WTC11 (cell line): ENCODE measurements around the gene MAGI2. TPM values are rescaled to one million over a fixed set of nuclear protein-coding genes. Genes with fewer than 3 reads are reported as not detected.

Experiments used
- ATAC-seq: fragments of 200-7000 bp; cut with Tn5 transposase; 2 replicates; pipeline ENCODE4 v1.10.0; 2021; ENCODE audit warnings: mild to moderate bottlenecking, moderate library complexity
- CTCF ChIA-PET: fragments of 300-600 bp; sonication (Branson Sonifier 250); formaldehyde crosslinking; loops from one replicate; lab custom pipeline; 2021; ENCODE audit warnings: antibody characterized with exemption; lab: Charles Lee
- POLR2A ChIA-PET: fragments of 350-600 bp; sonication (Branson Sonifier 250); formaldehyde crosslinking; loops from one replicate; lab custom pipeline; 2021; ENCODE audit warnings: antibody characterized with exemption; lab: Charles Lee
- DNase-seq: peaks from one replicate; pipeline ENCODE4 v3.0.0; 2021; ENCODE audit warnings: low spot score
- H3K27ac Mint-ChIP-seq: 2 replicates; pipeline ENCODE4 v1.8.0; 2021; ENCODE audit warnings: mixed read lengths
- H3K27me3 Mint-ChIP-seq: 2 replicates; pipeline ENCODE4 v1.8.0; 2021; ENCODE audit warnings: low read depth, mild to moderate bottlenecking, moderate library complexity, mixed read lengths
- H3K36me3 Mint-ChIP-seq: 2 replicates; pipeline ENCODE4 v1.8.0; 2021; ENCODE audit warnings: mixed read lengths
- H3K4me1 Mint-ChIP-seq: 2 replicates; pipeline ENCODE4 v1.8.0; 2022; ENCODE audit warnings: mixed read lengths
- H3K4me3 Mint-ChIP-seq: 2 replicates; pipeline ENCODE4 v1.8.0; 2021; ENCODE audit warnings: mild to moderate bottlenecking, moderate library complexity, mixed read lengths
- H3K9me3 Mint-ChIP-seq: 2 replicates; pipeline ENCODE4 v1.8.0; 2021; ENCODE audit warnings: mixed read lengths
- ATF1 ChIP-seq: sonication (generic); formaldehyde crosslinking; IDR thresholded peaks from 2 replicates; pipeline ENCODE4 v1.8.1; 2023; ENCODE audit warnings: mild to moderate bottlenecking, moderate library complexity, missing genetic modification reagents
- ELF4 ChIP-seq: sonication (generic); formaldehyde crosslinking; IDR thresholded peaks from 2 replicates; pipeline ENCODE4 v1.8.1; 2022; ENCODE audit warnings: low read depth, mild to moderate bottlenecking, moderate library complexity, missing genetic modification reagents
- ETV6 ChIP-seq: sonication (generic); formaldehyde crosslinking; IDR thresholded peaks from 2 replicates; pipeline ENCODE4 v1.8.1; 2022; ENCODE audit warnings: mild to moderate bottlenecking, missing genetic modification reagents
- GABPB1 ChIP-seq: sonication (generic); formaldehyde crosslinking; IDR thresholded peaks from 2 replicates; pipeline ENCODE4 v1.8.1; 2023; ENCODE audit warnings: mild to moderate bottlenecking, missing genetic modification reagents
- HMGA2 ChIP-seq: fragments of 250-450 bp; sonication (Bioruptor Pico); IDR thresholded peaks from 2 replicates; pipeline ENCODE4 v1.4.0; 2021; ENCODE audit warnings: mild to moderate bottlenecking, moderate library complexity
- NFATC4 ChIP-seq: fragments of 250-450 bp; sonication (Bioruptor Pico); IDR thresholded peaks from 2 replicates; pipeline ENCODE4 v1.9.0; 2021; ENCODE audit warnings: mild to moderate bottlenecking
- NFE2L1 ChIP-seq: sonication (generic); formaldehyde crosslinking; IDR thresholded peaks from 2 replicates; pipeline ENCODE4 v1.8.1; 2023; ENCODE audit warnings: missing genetic modification reagents
- NR1H2 ChIP-seq: sonication (generic); formaldehyde crosslinking; IDR thresholded peaks from 2 replicates; pipeline ENCODE4 v1.9.0; 2021; ENCODE audit warnings: mild to moderate bottlenecking, moderate library complexity, missing genetic modification reagents
- NR2C2 ChIP-seq: sonication (generic); formaldehyde crosslinking; IDR thresholded peaks from 2 replicates; pipeline ENCODE4 v1.8.0; 2022; ENCODE audit warnings: mild to moderate bottlenecking, missing genetic modification reagents
- STAT6 ChIP-seq: sonication (generic); formaldehyde crosslinking; conservative IDR thresholded peaks from 2 replicates; pipeline ENCODE4 v1.8.1; 2023; ENCODE audit warnings: mild to moderate bottlenecking, low read depth, missing genetic modification reagents, moderate library complexity
- ZMAT4 ChIP-seq: fragments of 250-450 bp; sonication (Bioruptor Pico); IDR thresholded peaks from 2 replicates; pipeline ENCODE4 v1.9.0; 2021; ENCODE audit warnings: mild to moderate bottlenecking
- total RNA-seq: library from RNA; stranded (reverse); gene quantifications from 3 replicates; pipeline ENCODE4 v1.2.3, GENCODE V29; 2021
- TF ChIP-seq, protein P1 (sequence below): sonication (generic); formaldehyde crosslinking; IDR thresholded peaks from 2 replicates; pipeline ENCODE4 v1.8.0; 2022; ENCODE audit warnings: mild to moderate bottlenecking, missing genetic modification reagents
- TF ChIP-seq, protein P2 (sequence below): sonication (generic); formaldehyde crosslinking; IDR thresholded peaks from 2 replicates; pipeline ENCODE4 v1.8.1; 2022; ENCODE audit warnings: low read depth, mild to moderate bottlenecking, moderate library complexity, missing genetic modification reagents, borderline replicate concordance
- TF ChIP-seq, protein P3 (sequence below): sonication (generic); formaldehyde crosslinking; IDR thresholded peaks from 2 replicates; pipeline ENCODE4 v1.8.0; 2022; ENCODE audit warnings: mild to moderate bottlenecking, missing genetic modification reagents
- TF ChIP-seq, protein P4 (sequence below): sonication (generic); formaldehyde crosslinking; IDR thresholded peaks from 2 replicates; pipeline ENCODE4 v1.8.0; 2022; ENCODE audit warnings: mild to moderate bottlenecking, missing genetic modification reagents

Gene MAGI2
- total RNA-seq, 1 experiment from 2014 or later: 26.6 TPM

DNA sequence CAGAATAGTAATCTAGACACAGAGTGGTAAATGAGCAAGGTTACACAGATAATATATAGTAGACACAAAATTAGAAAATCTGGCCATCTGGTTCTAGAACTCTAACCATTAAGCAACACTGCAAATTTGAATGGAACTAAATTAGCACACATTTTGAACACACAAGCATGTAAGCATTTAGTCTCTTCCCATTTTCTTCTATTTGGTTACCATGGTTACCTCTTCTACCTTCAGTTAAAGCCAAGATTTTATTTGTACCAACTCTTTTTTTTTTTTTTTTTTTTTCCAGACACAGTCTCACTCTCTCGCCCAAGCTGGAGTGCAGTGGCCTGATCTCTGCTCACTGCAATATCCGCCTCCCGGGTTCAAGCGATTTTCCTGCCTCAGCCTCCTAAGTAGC lies 790.5 kb downstream of the MAGI2 start:
- ATAC-seq (no peak), DNase-seq (no peak)
- POLR2A ChIA-PET: no interaction called here
- TF ChIP-seq NR1H2: no peak
- no peak overlapping the region for H3K27ac Mint-ChIP-seq
- peaks cover 8% of the 10 kb centered on the region for H3K4me1 Mint-ChIP-seq
- no peaks in the 10 kb centered on the region for H3K27me3 Mint-ChIP-seq
- H3K4me3 Mint-ChIP-seq: no peak overlapping the region
- CTCF ChIA-PET: no interaction called here
- H3K36me3 Mint-ChIP-seq: peaks cover 4% of the 10 kb centered on the region
- H3K9me3 Mint-ChIP-seq: no peaks in the 10 kb centered on the region

DNA sequence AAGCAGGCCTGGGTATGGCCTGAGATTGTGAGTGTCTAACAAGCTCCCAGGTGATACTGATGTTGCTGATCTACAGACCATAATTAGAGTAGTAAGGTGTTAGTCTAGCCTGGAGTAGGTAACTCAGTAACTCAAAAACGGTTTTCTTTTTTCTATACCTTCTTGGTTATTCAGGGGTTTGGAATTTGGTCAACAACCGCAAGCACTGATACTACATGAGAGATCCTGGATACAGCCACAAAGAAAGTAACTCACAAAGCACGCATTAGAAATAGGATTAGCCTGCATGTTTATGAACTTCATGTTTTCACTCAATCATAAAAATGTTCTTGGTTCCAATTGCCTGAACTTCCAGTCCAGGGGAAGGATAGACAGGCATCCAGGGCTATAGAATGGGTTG lies 803.5 kb downstream of the MAGI2 start:
- no peak overlapping the region for H3K27ac Mint-ChIP-seq
- peaks cover 7% of the 10 kb centered on the region; the same call in 1 of the 2 replicates for H3K36me3 Mint-ChIP-seq
- DNase-seq (no peak), ATAC-seq (no peak)
- peaks cover 20% of the 10 kb centered on the region for H3K4me1 Mint-ChIP-seq
- CTCF ChIA-PET: no interaction called here
- H3K27me3 Mint-ChIP-seq: no peaks in the 10 kb centered on the region; the same call in 1 of the 2 replicates
- POLR2A ChIA-PET: no interaction called here
- peaks cover 15% of the 10 kb centered on the region for H3K9me3 Mint-ChIP-seq
- H3K4me3 Mint-ChIP-seq: no peak overlapping the region
- TF ChIP-seq NR2C2 (CRISPR knock-in tag) (no peak), NFATC4 (CRISPR knock-in tag) (no peak), ATF1 (no peak), GABPB1 (CRISPR knock-in tag) (no peak), NFE2L1 (no peak), HMGA2 (CRISPR knock-in tag) (no peak), ELF4 (CRISPR knock-in tag) (no peak), NR1H2 (no peak), ETV6 (no peak)
- TF ChIP-seq, protein P1, sequence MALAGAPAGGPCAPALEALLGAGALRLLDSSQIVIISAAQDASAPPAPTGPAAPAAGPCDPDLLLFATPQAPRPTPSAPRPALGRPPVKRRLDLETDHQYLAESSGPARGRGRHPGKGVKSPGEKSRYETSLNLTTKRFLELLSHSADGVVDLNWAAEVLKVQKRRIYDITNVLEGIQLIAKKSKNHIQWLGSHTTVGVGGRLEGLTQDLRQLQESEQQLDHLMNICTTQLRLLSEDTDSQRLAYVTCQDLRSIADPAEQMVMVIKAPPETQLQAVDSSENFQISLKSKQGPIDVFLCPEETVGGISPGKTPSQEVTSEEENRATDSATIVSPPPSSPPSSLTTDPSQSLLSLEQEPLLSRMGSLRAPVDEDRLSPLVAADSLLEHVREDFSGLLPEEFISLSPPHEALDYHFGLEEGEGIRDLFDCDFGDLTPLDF (CRISPR knock-in tag): no peak
- TF ChIP-seq, protein P2, sequence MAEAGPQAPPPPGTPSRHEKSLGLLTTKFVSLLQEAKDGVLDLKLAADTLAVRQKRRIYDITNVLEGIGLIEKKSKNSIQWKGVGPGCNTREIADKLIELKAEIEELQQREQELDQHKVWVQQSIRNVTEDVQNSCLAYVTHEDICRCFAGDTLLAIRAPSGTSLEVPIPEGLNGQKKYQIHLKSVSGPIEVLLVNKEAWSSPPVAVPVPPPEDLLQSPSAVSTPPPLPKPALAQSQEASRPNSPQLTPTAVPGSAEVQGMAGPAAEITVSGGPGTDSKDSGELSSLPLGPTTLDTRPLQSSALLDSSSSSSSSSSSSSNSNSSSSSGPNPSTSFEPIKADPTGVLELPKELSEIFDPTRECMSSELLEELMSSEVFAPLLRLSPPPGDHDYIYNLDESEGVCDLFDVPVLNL (CRISPR knock-in tag): no peak
- TF ChIP-seq, protein P3, sequence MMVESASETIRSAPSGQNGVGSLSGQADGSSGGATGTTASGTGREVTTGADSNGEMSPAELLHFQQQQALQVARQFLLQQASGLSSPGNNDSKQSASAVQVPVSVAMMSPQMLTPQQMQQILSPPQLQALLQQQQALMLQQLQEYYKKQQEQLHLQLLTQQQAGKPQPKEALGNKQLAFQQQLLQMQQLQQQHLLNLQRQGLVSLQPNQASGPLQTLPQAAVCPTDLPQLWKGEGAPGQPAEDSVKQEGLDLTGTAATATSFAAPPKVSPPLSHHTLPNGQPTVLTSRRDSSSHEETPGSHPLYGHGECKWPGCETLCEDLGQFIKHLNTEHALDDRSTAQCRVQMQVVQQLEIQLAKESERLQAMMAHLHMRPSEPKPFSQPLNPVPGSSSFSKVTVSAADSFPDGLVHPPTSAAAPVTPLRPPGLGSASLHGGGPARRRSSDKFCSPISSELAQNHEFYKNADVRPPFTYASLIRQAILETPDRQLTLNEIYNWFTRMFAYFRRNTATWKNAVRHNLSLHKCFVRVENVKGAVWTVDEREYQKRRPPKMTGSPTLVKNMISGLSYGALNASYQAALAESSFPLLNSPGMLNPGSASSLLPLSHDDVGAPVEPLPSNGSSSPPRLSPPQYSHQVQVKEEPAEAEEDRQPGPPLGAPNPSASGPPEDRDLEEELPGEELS (CRISPR knock-in tag): no peak
- TF ChIP-seq, protein P4, sequence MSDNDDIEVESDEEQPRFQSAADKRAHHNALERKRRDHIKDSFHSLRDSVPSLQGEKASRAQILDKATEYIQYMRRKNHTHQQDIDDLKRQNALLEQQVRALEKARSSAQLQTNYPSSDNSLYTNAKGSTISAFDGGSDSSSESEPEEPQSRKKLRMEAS: no peak

DNA sequence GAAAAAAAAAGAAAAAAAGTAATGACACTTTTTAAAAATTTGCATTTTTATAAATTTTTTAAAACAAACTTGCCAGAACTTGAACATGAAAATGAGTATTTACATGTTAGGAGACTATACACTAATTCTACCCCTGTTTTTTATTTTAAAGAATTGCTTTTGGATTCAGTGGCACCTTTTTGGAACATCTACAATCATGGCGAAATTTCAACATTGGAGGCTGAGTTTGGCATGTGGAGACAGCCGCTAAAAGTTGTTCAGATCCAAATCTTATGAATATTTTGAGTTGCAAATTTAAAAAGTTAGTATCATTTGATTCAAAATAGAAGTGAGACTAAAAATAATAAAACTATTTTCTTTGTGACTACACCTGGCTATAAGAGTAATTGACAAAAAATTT lies 804.2 kb downstream of the MAGI2 start:
- Mint-ChIP-seq H3K9me3 (peaks cover 15% of the 10 kb centered on the region), H3K4me1 (peaks cover 20% of the 10 kb centered on the region), H3K4me3 (no peak overlapping the region), H3K27ac (no peak overlapping the region), H3K36me3 (peaks cover 7% of the 10 kb centered on the region; the same call in 1 of the 2 replicates), H3K27me3 (no peaks in the 10 kb centered on the region; the same call in 1 of the 2 replicates)
- CTCF ChIA-PET: no interaction called here
- no peak for TF ChIP-seq STAT6 (CRISPR knock-in tag)
- no peak for TF ChIP-seq ZMAT4 (CRISPR knock-in tag)
- POLR2A ChIA-PET: no interaction called here
- DNase-seq (no peak), ATAC-seq (no peak)
